GM23338 (cell line): ENCODE measurements around the gene SCFD2. TPM values are rescaled to one million over a fixed set of nuclear protein-coding genes. Genes with fewer than 3 reads are reported as not detected.

ENCODE experiments used
- CTCF ChIP-seq, 2 experiments: fragments of 200-600 bp in 1 of 2; sonication (generic) in 1 of 2; conservative IDR thresholded peaks; 2 replicates each; pipeline versions ENCODE4 v1.5.1 to v1.6.1; 2016 to 2017; ENCODE audit warnings: antibody characterized with exemption in 2 of 2, low read depth in 2 of 2, mild to moderate bottlenecking in 2 of 2, moderate library complexity in 1 of 2
- EZH2 ChIP-seq: fragments of 200-600 bp; sonication (generic); IDR thresholded peaks from one replicate; pipeline ENCODE4 v1.8.0; 2017; ENCODE audit warnings: antibody characterized with exemption, mild to moderate bottlenecking, low read depth; ENCODE audit not compliant: unreplicated experiment
- EZH2phosphoT487 ChIP-seq: fragments of 200-600 bp; sonication (generic); IDR thresholded peaks from one replicate; pipeline ENCODE4 v1.8.1; 2018; ENCODE audit warnings: antibody characterized with exemption; ENCODE audit not compliant: unreplicated experiment
- JUNB ChIP-seq: IDR thresholded peaks from one replicate; pipeline ENCODE4 v1.6.1; 2016; ENCODE audit warnings: antibody characterized with exemption; ENCODE audit not compliant: unreplicated experiment
- NANOG ChIP-seq: IDR thresholded peaks from 2 replicates; pipeline ENCODE4 v1.6.1; 2016; ENCODE audit warnings: antibody characterized with exemption, borderline replicate concordance
- STAT1 ChIP-seq: IDR thresholded peaks from one replicate; pipeline ENCODE4 v1.6.1; 2016; ENCODE audit warnings: antibody characterized with exemption; ENCODE audit not compliant: unreplicated experiment
- ZNF114 ChIP-seq: fragments of 250-450 bp; sonication (Bioruptor Pico); IDR thresholded peaks from 2 replicates; pipeline ENCODE4 v1.5.0; 2020; ENCODE audit warnings: mild to moderate bottlenecking, moderate library complexity
- ZNF331 ChIP-seq: fragments of 250-450 bp; sonication (Bioruptor Pico); IDR thresholded peaks from 2 replicates; pipeline ENCODE4 v1.5.0; 2020; ENCODE audit warnings: low read depth, mild to moderate bottlenecking, moderate library complexity
- polyA plus RNA-seq: library from polyadenylated mRNA; unstranded; fragments of >200 nt; fragmentation: Nextera tagmentation; extraction: Ambion mirVana; gene quantifications from 2 replicates; pipeline ENCODE4 v1.2.1, GENCODE V29; 2016
- total RNA-seq: library from RNA; depleted of rRNA; stranded (reverse); fragments of >200 nt; shearing (Covaris generic); gene quantifications from 2 replicates; pipeline ENCODE4 v1.2.3, GENCODE V29; 2014
- TF ChIP-seq, protein P1 (sequence below): fragments of 250-450 bp; sonication (Bioruptor Pico); IDR thresholded peaks from 2 replicates; pipeline ENCODE4 v1.5.0; 2020; ENCODE audit warnings: mild to moderate bottlenecking, moderate library complexity
- TF ChIP-seq, protein P2 (sequence below): IDR thresholded peaks from one replicate; pipeline ENCODE4 v1.6.1; 2018; ENCODE audit warnings: antibody characterized with exemption; ENCODE audit not compliant: unreplicated experiment

The SCFD2 gene
- total and polyA plus RNA-seq, 2 experiments from 2014 or later = 5.7 to 17.5 TPM

- TF ChIP-seq, protein P1, sequence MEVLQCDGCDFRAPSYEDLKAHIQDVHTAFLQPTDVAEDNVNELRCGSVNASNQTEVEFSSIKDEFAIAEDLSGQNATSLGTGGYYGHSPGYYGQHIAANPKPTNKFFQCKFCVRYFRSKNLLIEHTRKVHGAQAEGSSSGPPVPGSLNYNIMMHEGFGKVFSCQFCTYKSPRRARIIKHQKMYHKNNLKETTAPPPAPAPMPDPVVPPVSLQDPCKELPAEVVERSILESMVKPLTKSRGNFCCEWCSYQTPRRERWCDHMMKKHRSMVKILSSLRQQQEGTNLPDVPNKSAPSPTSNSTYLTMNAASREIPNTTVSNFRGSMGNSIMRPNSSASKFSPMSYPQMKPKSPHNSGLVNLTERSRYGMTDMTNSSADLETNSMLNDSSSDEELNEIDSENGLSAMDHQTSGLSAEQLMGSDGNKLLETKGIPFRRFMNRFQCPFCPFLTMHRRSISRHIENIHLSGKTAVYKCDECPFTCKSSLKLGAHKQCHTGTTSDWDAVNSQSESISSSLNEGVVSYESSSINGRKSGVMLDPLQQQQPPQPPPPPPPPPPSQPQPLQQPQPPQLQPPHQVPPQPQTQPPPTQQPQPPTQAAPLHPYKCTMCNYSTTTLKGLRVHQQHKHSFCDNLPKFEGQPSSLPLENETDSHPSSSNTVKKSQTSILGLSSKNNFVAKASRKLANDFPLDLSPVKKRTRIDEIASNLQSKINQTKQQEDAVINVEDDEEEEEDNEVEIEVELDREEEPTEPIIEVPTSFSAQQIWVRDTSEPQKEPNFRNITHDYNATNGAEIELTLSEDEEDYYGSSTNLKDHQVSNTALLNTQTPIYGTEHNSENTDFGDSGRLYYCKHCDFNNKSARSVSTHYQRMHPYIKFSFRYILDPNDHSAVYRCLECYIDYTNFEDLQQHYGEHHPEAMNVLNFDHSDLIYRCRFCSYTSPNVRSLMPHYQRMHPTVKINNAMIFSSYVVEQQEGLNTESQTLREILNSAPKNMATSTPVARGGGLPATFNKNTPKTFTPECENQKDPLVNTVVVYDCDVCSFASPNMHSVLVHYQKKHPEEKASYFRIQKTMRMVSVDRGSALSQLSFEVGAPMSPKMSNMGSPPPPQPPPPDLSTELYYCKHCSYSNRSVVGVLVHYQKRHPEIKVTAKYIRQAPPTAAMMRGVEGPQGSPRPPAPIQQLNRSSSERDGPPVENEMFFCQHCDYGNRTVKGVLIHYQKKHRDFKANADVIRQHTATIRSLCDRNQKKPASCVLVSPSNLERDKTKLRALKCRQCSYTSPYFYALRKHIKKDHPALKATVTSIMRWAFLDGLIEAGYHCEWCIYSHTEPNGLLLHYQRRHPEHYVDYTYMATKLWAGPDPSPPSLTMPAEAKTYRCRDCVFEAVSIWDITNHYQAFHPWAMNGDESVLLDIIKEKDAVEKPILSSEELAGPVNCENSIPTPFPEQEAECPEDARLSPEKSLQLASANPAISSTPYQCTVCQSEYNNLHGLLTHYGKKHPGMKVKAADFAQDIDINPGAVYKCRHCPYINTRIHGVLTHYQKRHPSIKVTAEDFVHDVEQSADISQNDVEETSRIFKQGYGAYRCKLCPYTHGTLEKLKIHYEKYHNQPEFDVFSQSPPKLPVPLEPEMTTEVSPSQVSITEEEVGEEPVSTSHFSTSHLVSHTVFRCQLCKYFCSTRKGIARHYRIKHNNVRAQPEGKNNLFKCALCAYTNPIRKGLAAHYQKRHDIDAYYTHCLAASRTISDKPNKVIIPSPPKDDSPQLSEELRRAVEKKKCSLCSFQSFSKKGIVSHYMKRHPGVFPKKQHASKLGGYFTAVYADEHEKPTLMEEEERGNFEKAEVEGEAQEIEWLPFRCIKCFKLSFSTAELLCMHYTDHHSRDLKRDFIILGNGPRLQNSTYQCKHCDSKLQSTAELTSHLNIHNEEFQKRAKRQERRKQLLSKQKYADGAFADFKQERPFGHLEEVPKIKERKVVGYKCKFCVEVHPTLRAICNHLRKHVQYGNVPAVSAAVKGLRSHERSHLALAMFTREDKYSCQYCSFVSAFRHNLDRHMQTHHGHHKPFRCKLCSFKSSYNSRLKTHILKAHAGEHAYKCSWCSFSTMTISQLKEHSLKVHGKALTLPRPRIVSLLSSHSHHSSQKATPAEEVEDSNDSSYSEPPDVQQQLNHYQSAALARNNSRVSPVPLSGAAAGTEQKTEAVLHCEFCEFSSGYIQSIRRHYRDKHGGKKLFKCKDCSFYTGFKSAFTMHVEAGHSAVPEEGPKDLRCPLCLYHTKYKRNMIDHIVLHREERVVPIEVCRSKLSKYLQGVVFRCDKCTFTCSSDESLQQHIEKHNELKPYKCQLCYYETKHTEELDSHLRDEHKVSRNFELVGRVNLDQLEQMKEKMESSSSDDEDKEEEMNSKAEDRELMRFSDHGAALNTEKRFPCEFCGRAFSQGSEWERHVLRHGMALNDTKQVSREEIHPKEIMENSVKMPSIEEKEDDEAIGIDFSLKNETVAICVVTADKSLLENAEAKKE (CRISPR knock-in tag) = no peak
- TF ChIP-seq JUNB = no peak
- TF ChIP-seq ZNF114 = no peak
- no peak for TF ChIP-seq ZNF331 (CRISPR knock-in tag)
- TF ChIP-seq, protein P2, sequence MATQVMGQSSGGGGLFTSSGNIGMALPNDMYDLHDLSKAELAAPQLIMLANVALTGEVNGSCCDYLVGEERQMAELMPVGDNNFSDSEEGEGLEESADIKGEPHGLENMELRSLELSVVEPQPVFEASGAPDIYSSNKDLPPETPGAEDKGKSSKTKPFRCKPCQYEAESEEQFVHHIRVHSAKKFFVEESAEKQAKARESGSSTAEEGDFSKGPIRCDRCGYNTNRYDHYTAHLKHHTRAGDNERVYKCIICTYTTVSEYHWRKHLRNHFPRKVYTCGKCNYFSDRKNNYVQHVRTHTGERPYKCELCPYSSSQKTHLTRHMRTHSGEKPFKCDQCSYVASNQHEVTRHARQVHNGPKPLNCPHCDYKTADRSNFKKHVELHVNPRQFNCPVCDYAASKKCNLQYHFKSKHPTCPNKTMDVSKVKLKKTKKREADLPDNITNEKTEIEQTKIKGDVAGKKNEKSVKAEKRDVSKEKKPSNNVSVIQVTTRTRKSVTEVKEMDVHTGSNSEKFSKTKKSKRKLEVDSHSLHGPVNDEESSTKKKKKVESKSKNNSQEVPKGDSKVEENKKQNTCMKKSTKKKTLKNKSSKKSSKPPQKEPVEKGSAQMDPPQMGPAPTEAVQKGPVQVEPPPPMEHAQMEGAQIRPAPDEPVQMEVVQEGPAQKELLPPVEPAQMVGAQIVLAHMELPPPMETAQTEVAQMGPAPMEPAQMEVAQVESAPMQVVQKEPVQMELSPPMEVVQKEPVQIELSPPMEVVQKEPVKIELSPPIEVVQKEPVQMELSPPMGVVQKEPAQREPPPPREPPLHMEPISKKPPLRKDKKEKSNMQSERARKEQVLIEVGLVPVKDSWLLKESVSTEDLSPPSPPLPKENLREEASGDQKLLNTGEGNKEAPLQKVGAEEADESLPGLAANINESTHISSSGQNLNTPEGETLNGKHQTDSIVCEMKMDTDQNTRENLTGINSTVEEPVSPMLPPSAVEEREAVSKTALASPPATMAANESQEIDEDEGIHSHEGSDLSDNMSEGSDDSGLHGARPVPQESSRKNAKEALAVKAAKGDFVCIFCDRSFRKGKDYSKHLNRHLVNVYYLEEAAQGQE = no peak
- TF ChIP-seq NANOG = no peak
- no peak for TF ChIP-seq STAT1
- no peak for TF ChIP-seq EZH2phosphoT487
- TF ChIP-seq EZH2 = no peak
- TF ChIP-seq CTCF (conservative IDR thresholded peaks at IDR 0.05; ENCODE audit: low read depth in 2 of 2) = no peak
Observed at GRCh38 chr4:53044651-53044960, 321.3 kb downstream of the SCFD2 start (continued).
